Measurements from ENCODE around the gene PTPRU. TPM values are rescaled to one million over a fixed set of nuclear protein-coding genes. Genes with fewer than 3 reads are reported as not detected.

Gene PTPRU
- polyA plus RNA-seq, 2 of the 4 experiments (the other 2 are of a cell fraction) = 5.7 to 6.1 TPM

DNA sequence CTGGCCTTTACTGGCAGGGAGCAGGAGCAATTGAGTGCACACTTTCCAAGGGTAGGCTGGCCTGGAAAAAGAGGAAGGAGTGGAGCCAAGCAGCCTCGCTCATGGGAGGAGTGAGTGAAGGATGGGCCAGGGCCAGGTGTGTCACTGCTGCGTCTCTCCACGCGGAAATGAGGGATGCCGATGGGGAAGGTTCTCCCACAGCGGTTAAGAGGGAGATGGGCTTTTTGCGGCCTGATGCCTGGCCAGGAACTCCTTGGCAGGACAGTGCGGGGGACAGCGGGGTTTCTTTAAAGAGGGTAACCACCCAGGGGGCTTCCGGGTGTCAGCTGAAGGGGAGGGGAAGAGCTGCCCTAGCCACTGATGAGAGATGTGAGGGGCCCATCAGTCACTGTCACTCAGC is 82.4 kb downstream of the PTPRU start:
- CTCF ChIA-PET = no interaction called here
- H3K4me3 ChIP-seq = no peak overlapping the region
- no peak for FAIRE-seq
- TF ChIP-seq HOXB13 (CRISPR knock-in tag; IDR thresholded peaks at IDR 0.05; ENCODE audit: low read depth) = no peak
- TF ChIP-seq MAFK (IDR thresholded peaks at IDR 0.05; ENCODE audit: partially characterized antibody) = no peak
- TF ChIP-seq TP53 (CRISPR knock-in tag; IDR thresholded peaks at IDR 0.05) = no peak
- TF ChIP-seq ZSCAN20 (CRISPR knock-in tag; IDR thresholded peaks at IDR 0.05) = no peak
- no peak for TF ChIP-seq PBX3 (IDR thresholded peaks at IDR 0.05)
- no peak for TF ChIP-seq ZNF302 (CRISPR knock-in tag; IDR thresholded peaks at IDR 0.05)
- no peak for TF ChIP-seq CEBPB (IDR thresholded peaks at IDR 0.05)
- TF ChIP-seq HOXA7 (CRISPR knock-in tag; IDR thresholded peaks at IDR 0.05) = no peak
- TF ChIP-seq, protein P1, sequence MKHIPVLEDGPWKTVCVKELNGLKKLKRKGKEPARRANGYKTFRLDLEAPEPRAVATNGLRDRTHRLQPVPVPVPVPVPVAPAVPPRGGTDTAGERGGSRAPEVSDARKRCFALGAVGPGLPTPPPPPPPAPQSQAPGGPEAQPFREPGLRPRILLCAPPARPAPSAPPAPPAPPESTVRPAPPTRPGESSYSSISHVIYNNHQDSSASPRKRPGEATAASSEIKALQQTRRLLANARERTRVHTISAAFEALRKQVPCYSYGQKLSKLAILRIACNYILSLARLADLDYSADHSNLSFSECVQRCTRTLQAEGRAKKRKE (CRISPR knock-in tag; IDR thresholded peaks at IDR 0.05; ENCODE audit: low read depth) = no peak
- no peak for TF ChIP-seq ZFP36 (IDR thresholded peaks at IDR 0.05; ENCODE audit: borderline replicate concordance, partially characterized antibody)
- TF ChIP-seq MAX (IDR thresholded peaks at IDR 0.05) = no peak
- no peak for TF ChIP-seq KDM1A (IDR thresholded peaks at IDR 0.05; ENCODE audit: low read depth)
- TF ChIP-seq ESRRA (IDR thresholded peaks at IDR 0.05; ENCODE audit: borderline replicate concordance, low read length) = no peak
- TF ChIP-seq NPAS2 (CRISPR knock-in tag; IDR thresholded peaks at IDR 0.05; ENCODE audit: borderline replicate concordance) = no peak
- no peak for TF ChIP-seq USF2 (IDR thresholded peaks at IDR 0.05)
- TF ChIP-seq, protein P2, sequence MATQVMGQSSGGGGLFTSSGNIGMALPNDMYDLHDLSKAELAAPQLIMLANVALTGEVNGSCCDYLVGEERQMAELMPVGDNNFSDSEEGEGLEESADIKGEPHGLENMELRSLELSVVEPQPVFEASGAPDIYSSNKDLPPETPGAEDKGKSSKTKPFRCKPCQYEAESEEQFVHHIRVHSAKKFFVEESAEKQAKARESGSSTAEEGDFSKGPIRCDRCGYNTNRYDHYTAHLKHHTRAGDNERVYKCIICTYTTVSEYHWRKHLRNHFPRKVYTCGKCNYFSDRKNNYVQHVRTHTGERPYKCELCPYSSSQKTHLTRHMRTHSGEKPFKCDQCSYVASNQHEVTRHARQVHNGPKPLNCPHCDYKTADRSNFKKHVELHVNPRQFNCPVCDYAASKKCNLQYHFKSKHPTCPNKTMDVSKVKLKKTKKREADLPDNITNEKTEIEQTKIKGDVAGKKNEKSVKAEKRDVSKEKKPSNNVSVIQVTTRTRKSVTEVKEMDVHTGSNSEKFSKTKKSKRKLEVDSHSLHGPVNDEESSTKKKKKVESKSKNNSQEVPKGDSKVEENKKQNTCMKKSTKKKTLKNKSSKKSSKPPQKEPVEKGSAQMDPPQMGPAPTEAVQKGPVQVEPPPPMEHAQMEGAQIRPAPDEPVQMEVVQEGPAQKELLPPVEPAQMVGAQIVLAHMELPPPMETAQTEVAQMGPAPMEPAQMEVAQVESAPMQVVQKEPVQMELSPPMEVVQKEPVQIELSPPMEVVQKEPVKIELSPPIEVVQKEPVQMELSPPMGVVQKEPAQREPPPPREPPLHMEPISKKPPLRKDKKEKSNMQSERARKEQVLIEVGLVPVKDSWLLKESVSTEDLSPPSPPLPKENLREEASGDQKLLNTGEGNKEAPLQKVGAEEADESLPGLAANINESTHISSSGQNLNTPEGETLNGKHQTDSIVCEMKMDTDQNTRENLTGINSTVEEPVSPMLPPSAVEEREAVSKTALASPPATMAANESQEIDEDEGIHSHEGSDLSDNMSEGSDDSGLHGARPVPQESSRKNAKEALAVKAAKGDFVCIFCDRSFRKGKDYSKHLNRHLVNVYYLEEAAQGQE (IDR thresholded peaks at IDR 0.05) = no peak
- TF ChIP-seq MYC (IDR thresholded peaks at IDR 0.05; ENCODE audit: borderline replicate concordance, low read length) = no peak
- no peak for TF ChIP-seq CHD2 (IDR thresholded peaks at IDR 0.05; ENCODE audit: low read length, partially characterized antibody)
- DNase-seq (ENCODE audit: low read depth in 1 of 2, low spot score in 1 of 2) = no peak
- H3K4me2 ChIP-seq = no peak overlapping the region
- H3K27ac ChIP-seq = no peak overlapping the region
- no peaks in the 10 kb centered on the region for H3K4me1 ChIP-seq
- no peaks in the 10 kb centered on the region for H3K9me3 ChIP-seq
- 95% methylated on average over 10 of the region's 10 CpGs for WGBS (ENCODE audit: missing lambda C conversion rate)
- no peak for ATAC-seq
- POLR2A ChIA-PET = no interaction called here

- FAIRE-seq = no peak
- WGBS (ENCODE audit: missing lambda C conversion rate) = 81% methylated on average over 6 of the region's 9 CpGs
- DNase-seq (ENCODE audit: low read depth in 1 of 2, low spot score in 1 of 2) = no peak
- ChIA-PET CTCF (interaction anchor here (0.8 kb wide), 1 partner anchor 13 kb away, joined by 4 read pairs; no protein-coding TSS in a partner anchor), POLR2A (no interaction called here)
- H3K9me3 ChIP-seq = no peaks in the 10 kb centered on the region
- H3K4me3 ChIP-seq = no peak overlapping the region
- H3K4me2 ChIP-seq = no peak overlapping the region
- H3K27ac ChIP-seq = no peak overlapping the region
- H3K4me1 ChIP-seq = no peaks in the 10 kb centered on the region
- ATAC-seq = no peak
- TF ChIP-seq BCL3 (IDR thresholded peaks at IDR 0.05) (no peak), FOXS1 (CRISPR knock-in tag; IDR thresholded peaks at IDR 0.05) (no peak), TP53 (CRISPR knock-in tag; IDR thresholded peaks at IDR 0.05) (no peak), CBX2 (IDR thresholded peaks at IDR 0.05; ENCODE audit: borderline replicate concordance, low read depth) (no peak), BHLHE40 (IDR thresholded peaks at IDR 0.05; ENCODE audit: low read depth, low read length) (no peak), JUN (IDR thresholded peaks at IDR 0.05) (no peak), FOSB (CRISPR knock-in tag; IDR thresholded peaks at IDR 0.05) (no peak), EHF (CRISPR knock-in tag; IDR thresholded peaks at IDR 0.05) (no peak), ZNF302 (CRISPR knock-in tag; IDR thresholded peaks at IDR 0.05) (no peak), MAX (IDR thresholded peaks at IDR 0.05) (no peak), MYC (IDR thresholded peaks at IDR 0.05; ENCODE audit: borderline replicate concordance, low read length) (no peak), ZFP36 (IDR thresholded peaks at IDR 0.05; ENCODE audit: borderline replicate concordance, partially characterized antibody) (no peak), ESRRA (IDR thresholded peaks at IDR 0.05; ENCODE audit: borderline replicate concordance, low read length) (no peak), HDAC2 (IDR thresholded peaks at IDR 0.05) (no peak)
Measured at GRCh38 chr1:29319300-29320110, 83.2 kb downstream of the PTPRU start.
